ENCODE results near the gene PPP2R5A. TPM values are rescaled to one million over a fixed set of nuclear protein-coding genes. Genes with fewer than 3 reads are reported as not detected.

Gene PPP2R5A
- total RNA-seq, 3 donors from 2014 or later, result 48.5 to 85.5 (median 57.4) TPM

GRCh38 chr1:212261361-212261929, 23.8 kb upstream of the PPP2R5A start:
- Histone ChIP-seq H3K27ac (peak overlapping the region; percentile 73 to 74), H3K9me3 (no peaks in the 10 kb centered on the region), H3K4me3 (no peak overlapping the region), H3K36me3 (no peaks in the 10 kb centered on the region), H3K4me1 (no peaks in the 10 kb centered on the region), H3K27me3 (no peaks in the 10 kb centered on the region)
- no peak for DNase-seq (ENCODE audit: low spot score in 2 of 2)
- no peak for TF ChIP-seq POLR2A (IDR thresholded peaks at IDR 0.05)
- no peak for TF ChIP-seq POLR2AphosphoS5 (IDR thresholded peaks at IDR 0.05)
- no peak for TF ChIP-seq CTCF (IDR thresholded peaks at IDR 0.05)
- intact Hi-C loops (cut with DNase I; ENCODE audit: low total_unique reads), result no loop called here

GRCh38 chr1:212267017-212267416, 18.2 kb upstream of the PPP2R5A start:
- intact Hi-C loops (cut with DNase I; ENCODE audit: low total_unique reads), result no loop called here
- no peaks in the 10 kb centered on the region for H3K27me3 ChIP-seq
- TF ChIP-seq CTCF (IDR thresholded peaks at IDR 0.05) (no peak), POLR2AphosphoS5 (IDR thresholded peaks at IDR 0.05) (no peak), POLR2A (IDR thresholded peaks at IDR 0.05) (no peak)
- no peak overlapping the region for H3K4me3 ChIP-seq
- DNase-seq (ENCODE audit: low spot score in 2 of 2), result no peak
- no peaks in the 10 kb centered on the region for H3K36me3 ChIP-seq
- H3K4me1 ChIP-seq, result no peaks in the 10 kb centered on the region
- no peak overlapping the region for H3K27ac ChIP-seq
- H3K9me3 ChIP-seq, result no peaks in the 10 kb centered on the region

GRCh38 chr1:212267460-212267859, 17.8 kb upstream of the PPP2R5A start:
- H3K4me1 ChIP-seq, result no peaks in the 10 kb centered on the region
- H3K36me3 ChIP-seq, result no peaks in the 10 kb centered on the region
- TF ChIP-seq POLR2AphosphoS5 (IDR thresholded peaks at IDR 0.05) (no peak), CTCF (IDR thresholded peaks at IDR 0.05) (no peak), POLR2A (IDR thresholded peaks at IDR 0.05) (no peak)
- no peak for DNase-seq (ENCODE audit: low spot score in 2 of 2)
- H3K27me3 ChIP-seq, result no peaks in the 10 kb centered on the region
- intact Hi-C loops (cut with DNase I; ENCODE audit: low total_unique reads), result no loop called here
- no peaks in the 10 kb centered on the region for H3K9me3 ChIP-seq
- no peak overlapping the region for H3K27ac ChIP-seq
- H3K4me3 ChIP-seq, result no peak overlapping the region

- TF ChIP-seq POLR2A (IDR thresholded peaks at IDR 0.05), result no peak
- no peak for TF ChIP-seq CTCF (IDR thresholded peaks at IDR 0.05)
- no peak for TF ChIP-seq POLR2AphosphoS5 (IDR thresholded peaks at IDR 0.05)
- no peak overlapping the region for H3K4me3 ChIP-seq
- H3K9me3 ChIP-seq, result no peaks in the 10 kb centered on the region
- no peaks in the 10 kb centered on the region for H3K27me3 ChIP-seq
- no peak for DNase-seq (ENCODE audit: low spot score in 2 of 2)
- H3K27ac ChIP-seq, result no peak overlapping the region
- H3K4me1 ChIP-seq, result no peaks in the 10 kb centered on the region
- intact Hi-C loops (cut with DNase I; ENCODE audit: low total_unique reads), result no loop called here
- H3K36me3 ChIP-seq, result no peaks in the 10 kb centered on the region
These were observed 15.9 kb upstream of the PPP2R5A start for GRCh38 chr1:212269306-212269705.

GRCh38 chr1:212270564-212270963, 14.6 kb upstream of the PPP2R5A start:
- Histone ChIP-seq H3K9me3 (no peaks in the 10 kb centered on the region), H3K4me1 (no peaks in the 10 kb centered on the region), H3K27ac (no peak overlapping the region), H3K4me3 (no peak overlapping the region), H3K36me3 (no peaks in the 10 kb centered on the region), H3K27me3 (no peaks in the 10 kb centered on the region)
- no peak for TF ChIP-seq CTCF (IDR thresholded peaks at IDR 0.05)
- intact Hi-C loops (cut with DNase I; ENCODE audit: low total_unique reads), result no loop called here
- no peak for DNase-seq (ENCODE audit: low spot score in 2 of 2)

All from breast epithelium (tissue), 4 donors.